Stimulated activated CD8-positive, alpha-beta memory T cell treated with anti-CD3 and anti-CD28 coated beads, Interleukin-7, amount 100 ng/mL, for 1 hour (primary cell): ENCODE results near the gene PAGE2B.
"Not testable (repeated sequence)": the region's sequence is repeated elsewhere in the genome, so short reads cannot be mapped to it uniquely, and the experiment has no call there.

ENCODE experiments used
- DNase-seq, 2 donors: peaks; one replicate each; pipeline ENCODE4 v3.0.0-alpha.2; 2020; ENCODE audit warnings: low read depth in 2 of 2

PAGE2B gene

GRCh38 chrX:55109306-55109705, 34.5 kb downstream of the PAGE2B start:
- DNase-seq, result no peak

- DNase-seq, result no peak
Observed at GRCh38 chrX:55111578-55112254, 36.9 kb downstream of the PAGE2B start.

GRCh38 chrX:55116589-55116988, 41.8 kb downstream of the PAGE2B start:
- DNase-seq, result not testable (repeated sequence)

DNA sequence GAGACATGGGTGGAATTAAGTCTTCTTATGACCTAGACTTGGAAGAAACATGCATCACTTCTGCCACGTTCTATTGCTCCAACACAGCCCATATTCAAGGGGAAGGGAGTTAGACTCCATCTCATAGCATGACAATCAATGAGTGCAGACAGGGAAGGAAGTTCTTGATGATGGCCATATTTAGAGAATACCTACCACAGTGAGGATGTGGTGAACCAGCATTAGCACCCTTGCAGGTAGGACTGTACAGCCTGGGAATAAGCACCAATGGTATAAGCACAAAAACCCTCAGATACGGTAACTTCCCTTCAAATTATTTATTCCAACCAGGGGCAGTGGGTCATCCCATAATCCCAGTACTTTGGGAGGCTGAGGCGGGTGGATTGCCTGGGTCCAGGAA, 43.7 kb downstream of the PAGE2B start:
- no peak for DNase-seq

- no peak for DNase-seq
Observed at GRCh38 chrX:55119271-55119670, 44.4 kb downstream of the PAGE2B start.

GRCh38 chrX:55119712-55120111, 44.9 kb downstream of the PAGE2B start:
- no peak for DNase-seq

DNA sequence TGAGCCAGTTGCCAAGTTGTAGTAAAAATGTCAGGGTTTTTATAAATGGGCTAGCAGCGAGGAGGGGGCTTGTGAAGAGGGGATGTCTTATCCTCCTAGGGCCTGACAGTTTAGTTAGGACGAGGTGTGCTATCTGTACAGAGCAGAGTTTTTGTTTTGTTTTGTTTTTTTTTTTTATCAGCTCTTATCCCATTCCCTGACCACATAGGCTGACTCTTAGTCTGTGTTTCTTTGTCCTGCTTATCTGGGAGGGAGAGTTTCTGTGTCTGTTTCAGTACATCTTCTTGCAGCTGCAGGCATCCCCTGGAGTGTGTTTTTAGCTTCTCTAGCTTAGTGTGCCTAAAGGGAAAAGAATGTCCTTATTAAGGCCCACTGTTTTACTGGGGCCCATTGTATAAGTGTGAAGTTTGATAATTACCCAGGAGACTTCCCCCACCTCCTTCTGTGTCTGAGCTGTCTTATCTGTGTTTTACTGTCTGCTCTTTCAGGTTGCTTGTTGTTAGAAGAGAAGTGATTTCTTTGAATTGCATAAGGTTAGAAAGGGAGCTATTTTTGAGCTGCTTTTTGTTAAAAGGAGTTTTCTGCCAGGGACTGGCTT, 46.0 kb downstream of the PAGE2B start:
- DNase-seq, result no peak

DNA sequence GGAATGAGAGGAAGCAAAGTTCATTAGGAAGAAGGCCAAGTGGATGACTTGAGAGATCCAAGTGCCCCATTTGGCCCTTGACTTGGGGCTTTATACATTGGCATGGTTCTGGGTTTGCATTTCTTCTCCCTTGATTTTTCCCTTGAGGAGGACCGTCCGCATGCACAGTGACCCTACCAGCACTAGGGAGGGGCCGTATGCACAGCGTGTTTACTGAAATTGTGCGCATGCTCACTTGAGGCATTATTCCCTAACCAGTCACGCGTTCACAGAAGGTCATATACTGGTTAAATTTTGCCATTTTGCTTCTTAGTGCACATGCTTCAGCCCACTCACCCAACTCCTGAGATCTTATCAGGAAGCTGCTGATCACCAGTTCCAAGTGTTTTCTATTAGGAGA, 49.1 kb downstream of the PAGE2B start:
- DNase-seq, result no peak

DNA sequence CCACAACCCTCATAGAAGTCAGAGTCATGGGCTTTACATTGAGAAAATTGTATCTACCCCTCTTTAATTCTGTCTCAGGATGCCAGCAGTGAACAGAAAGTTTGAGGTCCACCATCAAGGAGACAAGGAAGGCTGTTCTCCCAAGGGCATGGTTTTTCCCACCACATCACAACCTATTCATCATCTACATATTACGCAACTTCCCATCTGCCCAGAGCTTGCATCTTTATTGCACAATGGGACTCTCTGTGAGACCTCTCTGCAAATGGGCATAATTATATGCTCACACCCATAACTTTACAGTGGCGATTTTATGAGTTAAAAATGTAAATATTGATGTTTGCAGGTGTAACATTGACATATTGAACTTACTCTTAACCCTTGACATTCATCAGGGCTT, 52.9 kb downstream of the PAGE2B start:
- no peak for DNase-seq
